HepG2 (cell line): ENCODE data around the gene HOXD12. TPM values are rescaled to one million over a fixed set of nuclear protein-coding genes. Genes with fewer than 3 reads are reported as not detected.
A peak's percentile ranks its signal among the peaks of the same experiment; 100 is the strongest.

ENCODE experiments used
- ATAC-seq: fragments of 200-7000 bp; cut with Tn5 transposase; 3 replicates; pipeline ENCODE4 v1.9.1; 2020; ENCODE audit warnings: mild to moderate bottlenecking, moderate library complexity
- BruUV-seq: library from RNA; stranded (reverse); fragments of 400-500 nt; replicated peaks from 2 replicates; lab custom pipeline; 2021; lab: Mats Ljungman, UMichigan
- CTCF ChIA-PET: fragments of 300-600 bp; formaldehyde crosslinking; extraction: SDS; loops from one replicate; lab custom pipeline; 2021; ENCODE audit warnings: low total read pairs, inconsistent platforms, low intra/inter-chr PET ratio; lab: Yijun Ruan, JAX
- POLR2A ChIA-PET: fragments of 350-600 bp; sonication (Branson Sonifier 250); formaldehyde crosslinking; loops from one replicate; lab custom pipeline; 2020; ENCODE audit warnings: antibody characterized with exemption, inconsistent platforms; lab: Yijun Ruan, JAX
- DNase-seq: peaks from one replicate; pipeline ENCODE4 v3.0.0-alpha.2; 2015; ENCODE audit warnings: low spot score
- FAIRE-seq: peaks from 3 replicates; lab custom pipeline; 2011; peaks lifted over from hg19 to GRCh38; lab: Jason Lieb, UNC
- H2AFZ ChIP-seq: one replicate; pipeline ENCODE4 v1.6.1; 2011; ENCODE audit warnings: low read length, inconsistent platforms
- H3K27ac ChIP-seq: fragments of 300-600 bp; 3 replicates; pipeline ENCODE4 v1.8.0; 2011; ENCODE audit warnings: mixed run types, mild to moderate bottlenecking, mixed read lengths, low read length, inconsistent platforms; ENCODE audit not compliant: insufficient read depth; ENCODE audit errors: extremely low read length
- H3K27me3 ChIP-seq, 2 experiments: fragments of 200-600 bp in 1 of 2; 2 replicates in 1 of 2; 3 replicates in 1 of 2; pipeline versions ENCODE4 v1.6.0 to v1.8.0; 2011; ENCODE audit warnings: low read length in 2 of 2, mild to moderate bottlenecking in 2 of 2, moderate library complexity in 2 of 2, inconsistent platforms in 1 of 2; ENCODE audit not compliant: insufficient read depth in 2 of 2, control insufficient read depth in 1 of 2
- H3K36me3 ChIP-seq, 2 experiments: fragments of 200-600 bp in 1 of 2; replicated peaks in 1 of 2; 2 replicates in 1 of 2; 3 replicates in 1 of 2; pipeline versions ENCODE4 v1.5.1 to v1.8.0; 2011; ENCODE audit warnings: low read length in 2 of 2, inconsistent platforms in 1 of 2; ENCODE audit not compliant: insufficient read depth in 2 of 2, control insufficient read depth in 1 of 2
- H3K4me1 ChIP-seq: 2 replicates; pipeline ENCODE4 v1.5.1; 2012; ENCODE audit warnings: low read length, inconsistent platforms; ENCODE audit not compliant: insufficient read depth
- H3K4me2 ChIP-seq: 2 replicates; pipeline ENCODE4 v1.6.0; 2011; ENCODE audit warnings: low read depth, low read length, inconsistent platforms
- H3K4me3 ChIP-seq, 3 experiments: fragments of 200-600 bp in 1 of 3; sonication (generic), shearing (Covaris generic) in 1 of 3; replicated peaks in 1 of 3; 2 replicates each; pipeline ENCODE4 v1.5.1; 2011 to 2016; ENCODE audit warnings: low read length in 3 of 3, inconsistent platforms in 2 of 3, low read depth in 2 of 3, mild to moderate bottlenecking in 2 of 3, control low read depth in 1 of 3, mixed read lengths in 1 of 3; ENCODE audit not compliant: insufficient read depth in 1 of 3
- H3K79me2 ChIP-seq: one replicate; pipeline ENCODE4 v1.6.1; 2011; ENCODE audit warnings: low read length, inconsistent platforms; ENCODE audit not compliant: insufficient read depth
- H3K9ac ChIP-seq: 2 replicates; pipeline ENCODE4 v1.6.0; 2011; ENCODE audit warnings: mild to moderate bottlenecking, low read depth, low read length, inconsistent platforms; ENCODE audit not compliant: insufficient read depth
- H3K9me3 ChIP-seq: 2 replicates; pipeline ENCODE4 v1.5.1; 2012; ENCODE audit warnings: mild to moderate bottlenecking, low read length
- H4K20me1 ChIP-seq: 2 replicates; pipeline ENCODE4 v1.6.0; 2011; ENCODE audit warnings: inconsistent platforms, mild to moderate bottlenecking, low read length, moderate library complexity; ENCODE audit not compliant: insufficient read depth
- EED ChIP-seq: sonication (generic); formaldehyde crosslinking; IDR thresholded peaks from 2 replicates; pipeline ENCODE4 v1.5.0; 2020; ENCODE audit warnings: mild to moderate bottlenecking, missing genetic modification reagents
- TBX2 ChIP-seq: sonication (generic); formaldehyde crosslinking; IDR thresholded peaks from 2 replicates; pipeline ENCODE4 v1.5.0; 2020; ENCODE audit warnings: missing genetic modification reagents, mild to moderate bottlenecking, borderline replicate concordance
- ZNF234 ChIP-seq: sonication (generic); formaldehyde crosslinking; conservative IDR thresholded peaks from 2 replicates; pipeline ENCODE4 v1.5.1; 2020; ENCODE audit warnings: mild to moderate bottlenecking, missing genetic modification reagents
- ZNF326 ChIP-seq: sonication (generic); formaldehyde crosslinking; IDR thresholded peaks from 2 replicates; pipeline ENCODE4 v1.4.0; 2020; ENCODE audit warnings: missing genetic modification reagents, borderline replicate concordance
- ZNF484 ChIP-seq: sonication (generic); formaldehyde crosslinking; IDR thresholded peaks from 2 replicates; pipeline ENCODE4 v1.5.1; 2020; ENCODE audit warnings: mild to moderate bottlenecking, low read depth, missing genetic modification reagents, borderline replicate concordance
- WGBS: methylation state at CpG from one replicate; pipeline ENCODE4 v1.1.6; 2017; ENCODE audit warnings: low lambda C conversion rate; 5-methylcytosine and 5-hydroxymethylcytosine counted together
- in situ Hi-C: cut with HindIII; loops from 2 replicates; pipeline ENCODE4 v1.10.0; 2017; ENCODE audit warnings: low pct_unique_long_range_greater_than_20kb; ENCODE audit not compliant: extremely low pct_ligation_motif_present
- intact Hi-C: fragments of 100-400 bp; cut with micrococcal nuclease; formaldehyde crosslinking; loops from one replicate; pipeline ENCODE4 v1.10.0; 2022; ENCODE audit not compliant: unreplicated experiment
- polyA plus RNA-seq, 8 experiments: library from polyadenylated mRNA; depleted of rRNA in 3 of 8; stranded (reverse) in 7 of 8; unstranded in 1 of 8; fragments of >200 nt; fragmentation: Illumina TruSeq in 4 of 8; extraction: Trizol in 4 of 8; gene quantifications; 2 replicates each; pipeline versions ENCODE4 v1.2.1 to v1.2.3, GENCODE V29; 2011 to 2016; ENCODE audit warnings: low read depth in 4 of 8, missing spikeins in 1 of 8, mixed read lengths in 1 of 8; ENCODE audit not compliant: insufficient read depth in 1 of 8
- total RNA-seq, 5 experiments: library from RNA; depleted of rRNA; stranded (reverse); fragments of >200 nt; fragmentation: Illumina TruSeq; extraction: Trizol; gene quantifications; 2 replicates each; pipeline ENCODE4 v1.2.3, GENCODE V29; 2016; ENCODE audit warnings: low read depth in 1 of 5
- TF ChIP-seq, protein P1 (sequence below): sonication (generic); formaldehyde crosslinking; IDR thresholded peaks from 2 replicates; pipeline ENCODE4 v1.4.0; 2020; ENCODE audit warnings: missing genetic modification reagents, low read depth, mild to moderate bottlenecking, borderline replicate concordance

Gene HOXD12
- total and polyA plus RNA-seq, 2 of the 13 experiments (the other 11 are each of a cell fraction or from before 2014, with no cell fraction given): not detected

DNA sequence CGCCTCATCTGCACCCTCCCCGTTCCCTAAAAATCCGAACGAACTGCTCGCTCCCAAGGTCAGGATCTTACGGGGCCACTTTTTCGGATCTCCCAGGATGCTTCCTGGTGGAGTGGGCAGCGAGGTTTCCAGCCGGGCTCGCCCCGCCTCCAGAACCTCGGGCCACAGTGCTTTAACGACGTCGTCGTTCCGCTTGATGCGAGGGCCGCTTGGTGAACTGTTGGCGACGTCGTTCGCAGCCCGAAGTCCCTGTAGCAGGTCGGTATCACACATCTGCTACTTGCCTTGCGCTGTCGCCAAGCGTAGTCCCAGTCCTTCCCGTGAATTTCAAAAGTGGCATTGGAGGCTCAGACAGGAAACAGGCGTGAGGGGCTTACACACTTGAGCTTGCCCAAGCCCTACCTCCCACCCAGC lies 31.2 kb upstream of the HOXD12 start:
- H3K9me3 ChIP-seq: no peaks in the 10 kb centered on the region
- BruUV-seq: no TSS peak
- H3K27me3 ChIP-seq: peaks cover 20 to 74% of the 10 kb centered on the region in 2 experiments
- DNase-seq (no peak), ATAC-seq (no peak)
- CTCF ChIA-PET: no interaction called here
- intact Hi-C loops (no loop called here), in situ Hi-C loops (no loop called here)
- H4K20me1 ChIP-seq: no peaks in the 10 kb centered on the region
- H3K4me1 ChIP-seq: no peaks in the 10 kb centered on the region
- H2AFZ ChIP-seq: no peak overlapping the region
- H3K4me2 ChIP-seq: no peak overlapping the region
- H3K36me3 ChIP-seq: no peaks in the 10 kb centered on the region
- TF ChIP-seq ZNF484 (CRISPR knock-in tag) (no peak), TBX2 (CRISPR knock-in tag) (no peak), ZNF234 (CRISPR knock-in tag) (no peak), EED (CRISPR knock-in tag) (peak; percentile 27; the same call in 1 of the 2 replicates), ZNF326 (CRISPR knock-in tag) (no peak)
- TF ChIP-seq, protein P1, sequence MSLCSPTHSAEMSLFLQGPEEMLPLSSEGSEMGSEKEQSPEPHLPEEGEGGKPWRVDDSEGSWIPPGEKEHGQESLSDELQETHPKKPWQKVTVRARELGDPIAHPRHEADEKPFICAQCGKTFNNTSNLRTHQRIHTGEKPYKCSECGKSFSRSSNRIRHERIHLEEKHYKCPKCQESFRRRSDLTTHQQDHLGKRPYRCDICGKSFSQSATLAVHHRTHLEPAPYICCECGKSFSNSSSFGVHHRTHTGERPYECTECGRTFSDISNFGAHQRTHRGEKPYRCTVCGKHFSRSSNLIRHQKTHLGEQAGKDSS (CRISPR knock-in tag): no peak
- TF ChIP-seq, all 625 proteins: peak for 1
- Histone ChIP-seq H3K79me2 (no peaks in the 10 kb centered on the region), H3K27ac (no peak overlapping the region), H3K9ac (no peak overlapping the region), H3K4me3 (no peak overlapping the region)
- FAIRE-seq: no peak
- 66% methylated on average over 27 of the region's 30 CpGs for WGBS
- POLR2A ChIA-PET: no interaction called here
